RWPE2 (cell line): ENCODE data around the gene CD200R1.

Source experiments
- ATAC-seq: fragments of 200-7000 bp; cut with Tn5 transposase; 3 replicates; pipeline ENCODE4 v1.9.1; 2021; ENCODE audit warnings: low read depth
- DNase-seq: peaks from one replicate; pipeline ENCODE4 v3.0.0-alpha.2; 2020; ENCODE audit warnings: low spot score
- H3K27ac ChIP-seq: fragments of 450-650 bp; 2 replicates; pipeline ENCODE4 v1.5.1; 2017; ENCODE audit warnings: mild to moderate bottlenecking; ENCODE audit not compliant: poor library complexity, severe bottlenecking
- H3K27me3 ChIP-seq: fragments of 250-450 bp; sonication (Bioruptor Pico); 2 replicates; pipeline ENCODE4 v1.5.1; 2021; ENCODE audit warnings: mild to moderate bottlenecking, moderate library complexity; ENCODE audit not compliant: insufficient read depth, poor library complexity, severe bottlenecking
- H3K36me3 ChIP-seq: fragments of 250-450 bp; sonication (Bioruptor Pico); 2 replicates; pipeline ENCODE4 v1.5.1; 2020; ENCODE audit warnings: low read depth, mild to moderate bottlenecking, moderate library complexity
- H3K4me1 ChIP-seq: fragments of 250-450 bp; sonication (Bioruptor Pico); 2 replicates; pipeline ENCODE4 v1.5.1; 2021; ENCODE audit warnings: mild to moderate bottlenecking, moderate library complexity; ENCODE audit not compliant: insufficient read depth, poor library complexity, severe bottlenecking
- H3K4me3 ChIP-seq: fragments of 250-450 bp; sonication (Bioruptor Pico); 2 replicates; pipeline ENCODE4 v1.5.1; 2021; ENCODE audit warnings: mild to moderate bottlenecking, moderate library complexity; ENCODE audit not compliant: severe bottlenecking
- H3K9me3 ChIP-seq: fragments of 250-450 bp; sonication (Bioruptor Pico); 2 replicates; pipeline ENCODE4 v1.5.1; 2021; ENCODE audit warnings: mild to moderate bottlenecking, moderate library complexity; ENCODE audit not compliant: severe bottlenecking
- CTCF ChIP-seq: fragments of 450-650 bp; IDR thresholded peaks from one replicate; pipeline ENCODE4 v1.5.1; 2017; ENCODE audit warnings: mild to moderate bottlenecking, moderate library complexity; ENCODE audit not compliant: poor library complexity, severe bottlenecking

The CD200R1 gene

GRCh38 chr3:113013593-113013992 lies 38.7 kb upstream of the CD200R1 start:
- DNase-seq (no peak), ATAC-seq (no peak)
- Histone ChIP-seq H3K27ac (no peak overlapping the region), H3K36me3 (peaks cover 85% of the 10 kb centered on the region), H3K9me3 (no peaks in the 10 kb centered on the region), H3K27me3 (no peaks in the 10 kb centered on the region), H3K4me3 (no peak overlapping the region), H3K4me1 (peaks cover 10% of the 10 kb centered on the region)
- TF ChIP-seq CTCF = no peak

- Histone ChIP-seq H3K9me3 (no peaks in the 10 kb centered on the region), H3K27ac (no peak overlapping the region), H3K4me1 (no peaks in the 10 kb centered on the region), H3K4me3 (no peak overlapping the region), H3K27me3 (no peaks in the 10 kb centered on the region), H3K36me3 (peaks cover 94% of the 10 kb centered on the region)
- DNase-seq = no peak
- no peak for ATAC-seq
- TF ChIP-seq CTCF = no peak
These were observed 33.2 kb upstream of the CD200R1 start for GRCh38 chr3:113008117-113008516.

GRCh38 chr3:113006359-113007056 lies 31.6 kb upstream of the CD200R1 start:
- no peak for DNase-seq
- H3K27me3 ChIP-seq = no peaks in the 10 kb centered on the region
- no peak overlapping the region for H3K27ac ChIP-seq
- H3K36me3 ChIP-seq = peaks cover 93% of the 10 kb centered on the region
- no peak for ATAC-seq
- TF ChIP-seq CTCF = no peak
- H3K9me3 ChIP-seq = no peaks in the 10 kb centered on the region
- no peaks in the 10 kb centered on the region for H3K4me1 ChIP-seq
- H3K4me3 ChIP-seq = no peak overlapping the region

- no peaks in the 10 kb centered on the region for H3K27me3 ChIP-seq
- H3K36me3 ChIP-seq = peaks cover 93% of the 10 kb centered on the region
- no peaks in the 10 kb centered on the region for H3K9me3 ChIP-seq
- no peak for TF ChIP-seq CTCF
- ATAC-seq (no peak), DNase-seq (no peak)
- H3K27ac ChIP-seq = no peak overlapping the region
- no peak overlapping the region for H3K4me3 ChIP-seq
- H3K4me1 ChIP-seq = no peaks in the 10 kb centered on the region
These were observed 30.7 kb upstream of the CD200R1 start for GRCh38 chr3:113005611-113006010.

- DNase-seq (no peak), ATAC-seq (peak; percentile 48; the same call in 2 of the 3 replicates)
- Histone ChIP-seq H3K27ac (no peak overlapping the region), H3K4me3 (no peak overlapping the region), H3K9me3 (no peaks in the 10 kb centered on the region), H3K36me3 (peaks cover 94% of the 10 kb centered on the region), H3K27me3 (no peaks in the 10 kb centered on the region), H3K4me1 (no peaks in the 10 kb centered on the region)
- no peak for TF ChIP-seq CTCF
These were observed 27.8 kb upstream of the CD200R1 start for GRCh38 chr3:113002679-113003078.
